Peyer's patch (tissue), 4 donors: ENCODE data around the gene ITGAE. TPM values are rescaled to one million over a fixed set of nuclear protein-coding genes. Genes with fewer than 3 reads are reported as not detected.
"Not testable (repeated sequence)": the region's sequence is repeated elsewhere in the genome, so short reads cannot be mapped to it uniquely, and the experiment has no call there.

Experiments used
- DNase-seq, 3 donors: peaks; one replicate each; pipeline ENCODE4 v3.0.0-alpha.2; 2017 to 2019
- H3K27ac ChIP-seq, 4 donors: fragments of 200-600 bp; sonication (generic); one replicate each; pipeline ENCODE4 v1.5.1; 2016 to 2019
- H3K27me3 ChIP-seq, 2 donors: fragments of 200-600 bp; sonication (generic); one replicate each; pipeline ENCODE4 v1.5.1; 2019
- H3K36me3 ChIP-seq, 3 donors: fragments of 200-600 bp; sonication (generic); one replicate each; pipeline ENCODE4 v1.5.1; 2016 to 2019
- H3K4me1 ChIP-seq, 4 donors: fragments of 200-600 bp; sonication (generic); one replicate each; pipeline ENCODE4 v1.5.1; 2016 to 2019
- H3K4me3 ChIP-seq, 4 donors: fragments of 200-600 bp; sonication (generic); 1 replicate in 3 of 4; 2 replicates in 1 of 4; pipeline ENCODE4 v1.5.1; 2016 to 2019; ENCODE audit warnings: mild to moderate bottlenecking in 1 of 4
- H3K9me3 ChIP-seq, 4 donors: fragments of 200-600 bp; sonication (generic); one replicate each; pipeline ENCODE4 v1.5.1; 2016 to 2019; ENCODE audit warnings: mild to moderate bottlenecking in 1 of 4
- POLR2A ChIP-seq, 2 donors: fragments of 450-650 bp; IDR thresholded peaks; one replicate each; pipeline ENCODE4 v1.5.1; 2017; ENCODE audit warnings: antibody characterized with exemption in 2 of 2, mild to moderate bottlenecking in 2 of 2, moderate library complexity in 2 of 2
- total RNA-seq, 4 donors: library from RNA; depleted of rRNA; stranded (reverse); fragments of >200 nt; gene quantifications; one replicate each; pipeline ENCODE4 v1.1.0, GENCODE V29; 2016
- TF ChIP-seq, protein P1 (sequence below), 6 experiments: fragments of 450-650 bp in 4 of 6; fragments of 200-600 bp in 2 of 6; sonication (generic) in 1 of 6; IDR thresholded peaks; one replicate each; pipeline ENCODE4 v1.5.1; 2017 to 2019; ENCODE audit warnings: antibody characterized with exemption in 6 of 6, mild to moderate bottlenecking in 3 of 6, moderate library complexity in 1 of 6

Gene ITGAE
- total RNA-seq, 4 donors from 2014 or later: 14.9 to 41.8 (median 31.5) TPM

GRCh38 chr17:3704931-3705717 lies 95.9 kb downstream of the ITGAE start:
- no peak for DNase-seq
- H3K4me1 ChIP-seq: no peaks in the 10 kb centered on the region
- no peaks in the 10 kb centered on the region for H3K36me3 ChIP-seq
- H3K27ac ChIP-seq: no peak overlapping the region
- TF ChIP-seq POLR2A (IDR thresholded peaks at IDR 0.05): no peak
- TF ChIP-seq, protein P1, sequence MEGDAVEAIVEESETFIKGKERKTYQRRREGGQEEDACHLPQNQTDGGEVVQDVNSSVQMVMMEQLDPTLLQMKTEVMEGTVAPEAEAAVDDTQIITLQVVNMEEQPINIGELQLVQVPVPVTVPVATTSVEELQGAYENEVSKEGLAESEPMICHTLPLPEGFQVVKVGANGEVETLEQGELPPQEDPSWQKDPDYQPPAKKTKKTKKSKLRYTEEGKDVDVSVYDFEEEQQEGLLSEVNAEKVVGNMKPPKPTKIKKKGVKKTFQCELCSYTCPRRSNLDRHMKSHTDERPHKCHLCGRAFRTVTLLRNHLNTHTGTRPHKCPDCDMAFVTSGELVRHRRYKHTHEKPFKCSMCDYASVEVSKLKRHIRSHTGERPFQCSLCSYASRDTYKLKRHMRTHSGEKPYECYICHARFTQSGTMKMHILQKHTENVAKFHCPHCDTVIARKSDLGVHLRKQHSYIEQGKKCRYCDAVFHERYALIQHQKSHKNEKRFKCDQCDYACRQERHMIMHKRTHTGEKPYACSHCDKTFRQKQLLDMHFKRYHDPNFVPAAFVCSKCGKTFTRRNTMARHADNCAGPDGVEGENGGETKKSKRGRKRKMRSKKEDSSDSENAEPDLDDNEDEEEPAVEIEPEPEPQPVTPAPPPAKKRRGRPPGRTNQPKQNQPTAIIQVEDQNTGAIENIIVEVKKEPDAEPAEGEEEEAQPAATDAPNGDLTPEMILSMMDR (IDR thresholded peaks at IDR 0.05): no peak
- no peaks in the 10 kb centered on the region for H3K9me3 ChIP-seq
- H3K4me3 ChIP-seq: no peak overlapping the region
- no peaks in the 10 kb centered on the region for H3K27me3 ChIP-seq

GRCh38 chr17:3702041-3702539 lies 98.9 kb downstream of the ITGAE start:
- not testable (repeated sequence) for H3K9me3 ChIP-seq, H3K4me1 ChIP-seq, DNase-seq, H3K27ac ChIP-seq, H3K4me3 ChIP-seq, H3K27me3 ChIP-seq, H3K36me3 ChIP-seq

- Histone ChIP-seq H3K4me3 (no peak overlapping the region), H3K4me1 (peaks cover 0 to 17% (median 0%) of the 10 kb centered on the region in 4 donors), H3K27ac (no peak overlapping the region), H3K27me3 (peaks cover 0 to 13% of the 10 kb centered on the region in 2 donors), H3K9me3 (no peaks in the 10 kb centered on the region), H3K36me3 (no peaks in the 10 kb centered on the region)
- no peak for DNase-seq
- no peak for TF ChIP-seq POLR2A (IDR thresholded peaks at IDR 0.05)
- TF ChIP-seq, protein P1 (IDR thresholded peaks at IDR 0.05): no peak
Measured at GRCh38 chr17:3699951-3700350, 101.0 kb downstream of the ITGAE start.

DNA sequence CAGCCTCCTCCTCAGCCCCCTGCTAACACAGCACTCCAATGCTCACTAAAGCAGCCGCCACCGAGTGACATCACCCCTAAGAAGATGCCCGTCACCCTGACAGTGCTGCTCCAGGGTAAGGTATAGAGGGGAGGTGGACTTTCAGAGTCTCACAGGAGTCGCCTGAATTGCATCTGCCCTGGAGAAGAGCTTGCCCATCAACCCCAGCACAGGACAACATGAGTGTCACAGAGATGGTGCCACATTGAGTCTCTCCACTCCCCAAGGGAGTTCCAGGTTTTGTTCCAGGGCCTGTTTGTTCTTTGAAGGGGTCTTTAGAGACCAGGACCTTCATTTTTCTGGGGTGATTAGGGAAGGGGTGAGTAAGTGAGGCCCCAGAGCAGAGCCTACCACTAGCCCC lies 102.8 kb downstream of the ITGAE start:
- Histone ChIP-seq H3K4me1 (peaks cover 0 to 17% (median 1%) of the 10 kb centered on the region in 4 donors), H3K27ac (no peak overlapping the region), H3K27me3 (peaks cover 0 to 16% of the 10 kb centered on the region in 2 donors), H3K36me3 (no peaks in the 10 kb centered on the region), H3K4me3 (no peak overlapping the region), H3K9me3 (no peaks in the 10 kb centered on the region)
- DNase-seq: no peak
- TF ChIP-seq POLR2A (IDR thresholded peaks at IDR 0.05): no peak
- TF ChIP-seq, protein P1 (IDR thresholded peaks at IDR 0.05): no peak

- no peak overlapping the region for H3K4me3 ChIP-seq
- no peaks in the 10 kb centered on the region for H3K9me3 ChIP-seq
- no peak for DNase-seq
- no peaks in the 10 kb centered on the region for H3K36me3 ChIP-seq
- peak overlapping the region in 1 of 4 donors; percentile 90 for H3K27ac ChIP-seq
- peaks cover 0 to 16% of the 10 kb centered on the region in 2 donors for H3K27me3 ChIP-seq
- TF ChIP-seq, protein P1 (IDR thresholded peaks at IDR 0.05): no peak
- TF ChIP-seq POLR2A (IDR thresholded peaks at IDR 0.05): no peak
- H3K4me1 ChIP-seq: peaks cover 0 to 17% (median 3%) of the 10 kb centered on the region in 4 donors
Measured at GRCh38 chr17:3697103-3697476, 103.9 kb downstream of the ITGAE start.

- peak within 1 kb of the TSS; percentile 7 to 90 (median 48) for H3K27ac ChIP-seq
- H3K27me3 ChIP-seq: peaks cover 0 to 16% of the 10 kb centered on the region in 2 donors
- H3K4me1 ChIP-seq: peaks cover 0 to 17% (median 3%) of the 10 kb centered on the region in 4 donors
- TF ChIP-seq, protein P1 (IDR thresholded peaks at IDR 0.05): no peak
- no peak for TF ChIP-seq POLR2A (IDR thresholded peaks at IDR 0.05)
- no peaks in the 10 kb centered on the region for H3K36me3 ChIP-seq
- peak within 1 kb of the TSS; percentile 48 to 62 (median 61) for H3K4me3 ChIP-seq
- peak in 2 of 3 donors; percentile 76 to 86 for DNase-seq
- H3K9me3 ChIP-seq: no peaks in the 10 kb centered on the region
Measured at GRCh38 chr17:3695723-3696411, 105.1 kb downstream of the ITGAE start, which contains the start of gene P2RX5. P2RX5 (minus strand) TSS chr17:3696155; CDS start chr17:3696005, 150 bp downstream.
